ENCODE results near the gene TMPRSS4. TPM values are rescaled to one million over a fixed set of nuclear protein-coding genes. Genes with fewer than 3 reads are reported as not detected.

The TMPRSS4 gene
- total RNA-seq, 1 experiment from 2014 or later: not detected

- intact Hi-C loops (cut with micrococcal nuclease; ENCODE audit: unreplicated experiment): no loop called here
- Histone ChIP-seq H3K27ac (ENCODE audit: low read depth, low read length, poor library complexity, severe bottlenecking) (no peak overlapping the region), H3K4me1 (ENCODE audit: insufficient read depth, low read length, poor library complexity, severe bottlenecking) (no peaks in the 10 kb centered on the region), H3K4me3 (ENCODE audit: low read depth, low read length, poor library complexity, severe bottlenecking) (no peak overlapping the region), H3K36me3 (ENCODE audit: insufficient read depth, low read length, poor library complexity, severe bottlenecking) (no peaks in the 10 kb centered on the region), H3K27me3 (replicated peaks; ENCODE audit: insufficient read depth, low read depth, low read length, poor library complexity) (peaks cover 52% of the 10 kb centered on the region), H3K9me3 (ENCODE audit: low read depth, low read length, poor library complexity, severe bottlenecking) (no peaks in the 10 kb centered on the region)
- POLR2A ChIA-PET (ENCODE audit: low non-redundant PET): no interaction called here
- CTCF ChIA-PET: interaction anchor here (0.6 kb wide), 2 partner anchors 10 to 13 kb away, joined by 4 to 13 read pairs; no protein-coding TSS in a partner anchor
- no peak for TF ChIP-seq EZH2 (IDR thresholded peaks at IDR 0.05; ENCODE audit: borderline replicate concordance, low read depth, low read length, poor library complexity, severe bottlenecking)
- no peak for TF ChIP-seq CTCF (conservative IDR thresholded peaks at IDR 0.05; ENCODE audit: low read depth, low read length)
- BruUV-seq (replicated peaks): no TSS peak
- no peak for DNase-seq (ENCODE audit: low spot score)
Observed at GRCh38 chr11:118047749-118048148, 29.1 kb upstream of the TMPRSS4 start.

GRCh38 chr11:118048472-118049370 is 28.2 kb upstream of the TMPRSS4 start:
- Histone ChIP-seq H3K36me3 (ENCODE audit: insufficient read depth, low read length, poor library complexity, severe bottlenecking) (no peaks in the 10 kb centered on the region), H3K27ac (ENCODE audit: low read depth, low read length, poor library complexity, severe bottlenecking) (no peak overlapping the region), H3K4me3 (ENCODE audit: low read depth, low read length, poor library complexity, severe bottlenecking) (no peak overlapping the region), H3K4me1 (ENCODE audit: insufficient read depth, low read length, poor library complexity, severe bottlenecking) (no peaks in the 10 kb centered on the region), H3K9me3 (ENCODE audit: low read depth, low read length, poor library complexity, severe bottlenecking) (no peaks in the 10 kb centered on the region), H3K27me3 (replicated peaks; ENCODE audit: insufficient read depth, low read depth, low read length, poor library complexity) (peaks cover 46% of the 10 kb centered on the region)
- ChIA-PET CTCF (interaction anchor here (0.6 kb wide), 1 partner anchor 9 kb away, joined by 13 read pairs; no protein-coding TSS in a partner anchor), POLR2A (ENCODE audit: low non-redundant PET) (no interaction called here)
- TF ChIP-seq EZH2 (IDR thresholded peaks at IDR 0.05; ENCODE audit: borderline replicate concordance, low read depth, low read length, poor library complexity, severe bottlenecking): no peak
- no peak for TF ChIP-seq CTCF (conservative IDR thresholded peaks at IDR 0.05; ENCODE audit: low read depth, low read length)
- intact Hi-C loops (cut with micrococcal nuclease; ENCODE audit: unreplicated experiment): no loop called here
- DNase-seq (ENCODE audit: low spot score): no peak
- no TSS peak for BruUV-seq (replicated peaks)

GRCh38 chr11:118049771-118050170 is 27.1 kb upstream of the TMPRSS4 start:
- intact Hi-C loops (cut with micrococcal nuclease; ENCODE audit: unreplicated experiment): loop anchor here (10.0 kb wide), 1 partner anchor 625 kb away; no protein-coding TSS in a partner anchor
- TF ChIP-seq CTCF (conservative IDR thresholded peaks at IDR 0.05; ENCODE audit: low read depth, low read length): no peak
- no peak for TF ChIP-seq EZH2 (IDR thresholded peaks at IDR 0.05; ENCODE audit: borderline replicate concordance, low read depth, low read length, poor library complexity, severe bottlenecking)
- DNase-seq (ENCODE audit: low spot score): no peak
- CTCF ChIA-PET: no interaction called here
- Histone ChIP-seq H3K27ac (ENCODE audit: low read depth, low read length, poor library complexity, severe bottlenecking) (no peak overlapping the region), H3K9me3 (ENCODE audit: low read depth, low read length, poor library complexity, severe bottlenecking) (no peaks in the 10 kb centered on the region), H3K4me3 (ENCODE audit: low read depth, low read length, poor library complexity, severe bottlenecking) (no peak overlapping the region), H3K27me3 (replicated peaks; ENCODE audit: insufficient read depth, low read depth, low read length, poor library complexity) (peaks cover 38% of the 10 kb centered on the region), H3K36me3 (ENCODE audit: insufficient read depth, low read length, poor library complexity, severe bottlenecking) (no peaks in the 10 kb centered on the region), H3K4me1 (ENCODE audit: insufficient read depth, low read length, poor library complexity, severe bottlenecking) (no peaks in the 10 kb centered on the region)
- POLR2A ChIA-PET (ENCODE audit: low non-redundant PET): no interaction called here
- no TSS peak for BruUV-seq (replicated peaks)
